Peyer's patch (tissue), 4 donors: ENCODE data around the gene MED12.

ENCODE experiments used
- POLR2A ChIP-seq, 2 donors: fragments of 450-650 bp; IDR thresholded peaks; one replicate each; pipeline ENCODE4 v1.5.1; 2017; ENCODE audit warnings: antibody characterized with exemption in 2 of 2, mild to moderate bottlenecking in 2 of 2, moderate library complexity in 2 of 2
- TF ChIP-seq, protein P1 (sequence below), 6 experiments: fragments of 450-650 bp in 4 of 6; fragments of 200-600 bp in 2 of 6; sonication (generic) in 1 of 6; IDR thresholded peaks; one replicate each; pipeline ENCODE4 v1.5.1; 2017 to 2019; ENCODE audit warnings: antibody characterized with exemption in 6 of 6, mild to moderate bottlenecking in 3 of 6, moderate library complexity in 1 of 6

DNA sequence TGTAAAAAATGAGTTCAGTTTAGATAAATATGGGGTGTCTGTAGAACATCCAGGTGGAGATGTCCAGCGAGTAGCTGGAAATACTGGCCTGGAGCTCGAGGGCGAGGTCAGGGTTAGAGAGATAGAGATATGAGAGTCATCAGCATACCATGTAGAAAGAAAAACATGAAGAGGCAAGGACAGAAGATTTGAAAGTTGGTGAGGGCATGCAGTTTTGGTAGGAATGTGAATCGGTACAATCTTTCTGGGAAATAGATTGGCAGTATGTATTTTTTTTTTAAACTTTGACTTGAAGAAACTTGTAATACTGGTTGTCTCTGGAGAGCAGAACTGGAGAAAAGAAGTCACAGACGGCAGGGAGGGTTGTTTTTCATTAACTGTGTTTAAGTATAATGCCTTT is 47.9 kb upstream of the MED12 start:
- TF ChIP-seq, protein P1, sequence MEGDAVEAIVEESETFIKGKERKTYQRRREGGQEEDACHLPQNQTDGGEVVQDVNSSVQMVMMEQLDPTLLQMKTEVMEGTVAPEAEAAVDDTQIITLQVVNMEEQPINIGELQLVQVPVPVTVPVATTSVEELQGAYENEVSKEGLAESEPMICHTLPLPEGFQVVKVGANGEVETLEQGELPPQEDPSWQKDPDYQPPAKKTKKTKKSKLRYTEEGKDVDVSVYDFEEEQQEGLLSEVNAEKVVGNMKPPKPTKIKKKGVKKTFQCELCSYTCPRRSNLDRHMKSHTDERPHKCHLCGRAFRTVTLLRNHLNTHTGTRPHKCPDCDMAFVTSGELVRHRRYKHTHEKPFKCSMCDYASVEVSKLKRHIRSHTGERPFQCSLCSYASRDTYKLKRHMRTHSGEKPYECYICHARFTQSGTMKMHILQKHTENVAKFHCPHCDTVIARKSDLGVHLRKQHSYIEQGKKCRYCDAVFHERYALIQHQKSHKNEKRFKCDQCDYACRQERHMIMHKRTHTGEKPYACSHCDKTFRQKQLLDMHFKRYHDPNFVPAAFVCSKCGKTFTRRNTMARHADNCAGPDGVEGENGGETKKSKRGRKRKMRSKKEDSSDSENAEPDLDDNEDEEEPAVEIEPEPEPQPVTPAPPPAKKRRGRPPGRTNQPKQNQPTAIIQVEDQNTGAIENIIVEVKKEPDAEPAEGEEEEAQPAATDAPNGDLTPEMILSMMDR (IDR thresholded peaks at IDR 0.05), result no peak
- TF ChIP-seq POLR2A (IDR thresholded peaks at IDR 0.05), result no peak
